Chondrocyte (in vitro differentiated cells): ENCODE measurements around the gene SEC14L2. TPM values are rescaled to one million over a fixed set of nuclear protein-coding genes. Genes with fewer than 3 reads are reported as not detected.
A peak's percentile ranks its signal among the peaks of the same experiment; 100 is the strongest.

Experiments used
- DNase-seq: peaks from one replicate; pipeline ENCODE4 v3.0.0; 2021; ENCODE audit warnings: mixed read lengths, low spot score
- H3K27ac Mint-ChIP-seq: one replicate; pipeline ENCODE4 v1.8.0; 2021; ENCODE audit warnings: mild to moderate bottlenecking, moderate library complexity, mixed read lengths; ENCODE audit not compliant: unreplicated experiment
- H3K27me3 Mint-ChIP-seq: 2 replicates; pipeline ENCODE4 v1.8.0; 2021; ENCODE audit warnings: low read depth, mixed read lengths
- H3K36me3 Mint-ChIP-seq: 2 replicates; pipeline ENCODE4 v1.8.0; 2021; ENCODE audit warnings: low read depth, mixed read lengths
- H3K4me1 Mint-ChIP-seq: 2 replicates; pipeline ENCODE4 v1.8.0; 2021; ENCODE audit warnings: low read depth, mild to moderate bottlenecking, mixed read lengths
- H3K4me3 Mint-ChIP-seq: one replicate; pipeline ENCODE4 v1.8.0; 2021; ENCODE audit warnings: mild to moderate bottlenecking, moderate library complexity, mixed read lengths; ENCODE audit not compliant: unreplicated experiment
- H3K9me3 Mint-ChIP-seq: 2 replicates; pipeline ENCODE4 v1.8.0; 2021; ENCODE audit warnings: low read depth, mixed read lengths
- total RNA-seq: library from RNA; stranded (reverse); gene quantifications from 3 replicates; pipeline ENCODE4 v1.2.1, GENCODE V29; 2021
- TF ChIP-seq, protein P1 (sequence below): fragments of 200-600 bp; sonication (generic); IDR thresholded peaks from 2 replicates; pipeline ENCODE4 v1.5.0; 2021; ENCODE audit warnings: antibody characterized with exemption, mild to moderate bottlenecking, moderate library complexity

SEC14L2 gene
- total RNA-seq, 1 donor from 2014 or later: 15.5 TPM

DNA sequence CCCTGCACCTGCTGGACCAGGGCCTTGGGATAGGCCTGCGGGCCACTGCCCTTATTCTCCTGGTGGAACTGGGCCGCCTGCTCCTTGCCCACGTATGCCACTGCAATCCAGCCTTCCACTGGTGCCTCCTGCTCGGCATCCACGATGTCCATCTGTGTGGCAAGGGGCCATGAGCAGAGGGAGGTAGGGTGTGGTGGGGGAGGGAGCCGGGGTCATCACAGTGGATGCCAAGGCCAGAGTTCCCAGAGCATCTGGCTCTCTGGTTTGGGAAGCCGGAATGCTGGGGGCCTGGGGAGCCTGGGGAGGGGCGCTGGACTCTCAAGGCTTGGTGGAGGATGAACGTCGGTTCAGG is 10.2 kb upstream of the SEC14L2 start:
- H3K27me3 Mint-ChIP-seq: no peaks in the 10 kb centered on the region
- TF ChIP-seq, protein P1, sequence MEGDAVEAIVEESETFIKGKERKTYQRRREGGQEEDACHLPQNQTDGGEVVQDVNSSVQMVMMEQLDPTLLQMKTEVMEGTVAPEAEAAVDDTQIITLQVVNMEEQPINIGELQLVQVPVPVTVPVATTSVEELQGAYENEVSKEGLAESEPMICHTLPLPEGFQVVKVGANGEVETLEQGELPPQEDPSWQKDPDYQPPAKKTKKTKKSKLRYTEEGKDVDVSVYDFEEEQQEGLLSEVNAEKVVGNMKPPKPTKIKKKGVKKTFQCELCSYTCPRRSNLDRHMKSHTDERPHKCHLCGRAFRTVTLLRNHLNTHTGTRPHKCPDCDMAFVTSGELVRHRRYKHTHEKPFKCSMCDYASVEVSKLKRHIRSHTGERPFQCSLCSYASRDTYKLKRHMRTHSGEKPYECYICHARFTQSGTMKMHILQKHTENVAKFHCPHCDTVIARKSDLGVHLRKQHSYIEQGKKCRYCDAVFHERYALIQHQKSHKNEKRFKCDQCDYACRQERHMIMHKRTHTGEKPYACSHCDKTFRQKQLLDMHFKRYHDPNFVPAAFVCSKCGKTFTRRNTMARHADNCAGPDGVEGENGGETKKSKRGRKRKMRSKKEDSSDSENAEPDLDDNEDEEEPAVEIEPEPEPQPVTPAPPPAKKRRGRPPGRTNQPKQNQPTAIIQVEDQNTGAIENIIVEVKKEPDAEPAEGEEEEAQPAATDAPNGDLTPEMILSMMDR: no peak
- H3K9me3 Mint-ChIP-seq: no peaks in the 10 kb centered on the region
- peaks cover 21% of the 10 kb centered on the region for H3K4me1 Mint-ChIP-seq
- H3K4me3 Mint-ChIP-seq: peak overlapping the region; percentile 81
- DNase-seq: no peak
- H3K27ac Mint-ChIP-seq: peak overlapping the region; percentile 85
- H3K36me3 Mint-ChIP-seq: peaks cover 4% of the 10 kb centered on the region

DNA sequence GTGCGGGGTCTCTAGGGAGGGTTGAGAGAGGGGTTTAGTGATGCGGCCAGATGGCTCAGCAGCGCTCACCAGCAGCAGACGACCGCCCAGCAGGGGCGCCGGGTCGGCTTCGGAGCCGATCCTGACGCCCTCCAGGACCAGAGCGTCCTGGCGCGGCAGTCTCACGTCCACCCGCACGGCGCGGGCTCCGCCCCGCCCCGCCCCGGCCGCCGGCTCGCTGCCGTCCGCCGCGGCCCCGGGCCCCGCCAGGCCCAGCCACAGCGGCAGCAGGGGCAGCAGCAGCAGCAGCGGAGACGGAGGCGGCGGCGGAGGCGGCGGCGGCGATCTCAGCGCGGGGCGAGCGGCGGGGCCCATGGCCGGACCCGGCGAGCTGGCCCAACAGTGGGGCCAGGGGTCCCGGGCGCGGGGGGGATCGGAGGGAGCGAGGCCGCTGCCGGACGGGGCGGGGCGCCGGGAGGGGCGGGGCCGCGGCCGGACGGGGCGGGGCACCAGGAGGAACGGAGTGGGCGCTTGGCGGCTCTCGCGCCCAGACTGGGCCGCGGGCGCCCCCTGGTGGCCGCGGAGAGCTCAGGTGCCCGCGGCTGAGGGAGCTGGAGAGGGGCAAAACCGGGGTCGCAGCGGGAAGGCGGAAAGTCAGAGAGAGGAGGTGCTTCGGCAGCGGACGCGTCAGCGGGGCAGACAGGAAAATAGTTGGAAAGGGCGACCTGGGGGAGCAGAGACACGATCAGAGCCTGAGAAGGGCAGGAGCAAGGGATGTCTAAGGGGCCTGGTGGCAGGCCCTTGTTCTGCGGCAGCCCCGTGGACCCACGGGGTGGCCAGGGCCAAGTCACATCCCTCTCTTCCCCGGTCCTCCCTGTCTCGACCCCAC is 9.6 kb upstream of the SEC14L2 start, which contains the start of gene RNF215:
RNF215 (minus strand) TSS at position 452 of the 868 bp plus-strand sequence; CDS start at position 354, 98 bp downstream.
- Mint-ChIP-seq H3K9me3 (no peaks in the 10 kb centered on the region), H3K4me3 (peak within 1 kb of the TSS; percentile 81), H3K36me3 (peaks cover 4% of the 10 kb centered on the region), H3K27ac (peak within 1 kb of the TSS; percentile 85), H3K27me3 (no peaks in the 10 kb centered on the region), H3K4me1 (peaks cover 21% of the 10 kb centered on the region)
- TF ChIP-seq, protein P1: peak; percentile 92
- no peak for DNase-seq

DNA sequence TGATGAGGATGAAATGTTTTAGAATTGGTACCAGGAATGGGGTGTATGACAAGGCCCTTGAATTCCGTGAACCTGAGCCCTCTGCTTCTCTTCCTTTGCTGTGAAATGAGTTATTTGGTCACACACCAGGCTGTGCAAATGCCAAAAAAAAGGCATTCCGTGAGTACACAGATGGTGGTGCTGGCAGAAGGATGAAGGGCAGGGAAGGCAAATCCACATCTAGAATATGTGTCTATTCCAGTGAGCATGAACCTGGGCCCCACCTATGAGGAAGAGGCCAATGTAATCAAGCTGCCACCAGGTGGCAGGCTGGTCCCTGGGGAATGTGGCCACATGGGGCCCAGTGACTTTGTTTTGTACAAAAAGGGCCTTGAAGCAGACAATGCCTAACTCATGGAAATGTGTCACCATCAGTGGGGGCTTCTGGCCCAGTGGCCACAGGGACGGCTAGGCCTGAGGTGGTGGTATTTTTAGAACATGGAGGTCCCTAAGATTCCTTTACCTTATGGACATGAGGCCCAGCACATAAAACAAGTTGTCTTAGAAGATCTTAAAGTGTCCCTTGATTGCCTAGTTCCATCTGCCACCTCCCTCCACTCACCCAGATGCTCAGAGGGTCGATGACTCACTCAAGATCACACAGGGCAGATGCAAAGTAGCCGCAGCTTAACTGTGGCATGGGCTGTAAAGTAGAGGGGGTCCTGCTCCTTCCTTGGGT is 5.7 kb upstream of the SEC14L2 start:
- Mint-ChIP-seq H3K4me3 (no peak overlapping the region), H3K27ac (no peak overlapping the region)

DNA sequence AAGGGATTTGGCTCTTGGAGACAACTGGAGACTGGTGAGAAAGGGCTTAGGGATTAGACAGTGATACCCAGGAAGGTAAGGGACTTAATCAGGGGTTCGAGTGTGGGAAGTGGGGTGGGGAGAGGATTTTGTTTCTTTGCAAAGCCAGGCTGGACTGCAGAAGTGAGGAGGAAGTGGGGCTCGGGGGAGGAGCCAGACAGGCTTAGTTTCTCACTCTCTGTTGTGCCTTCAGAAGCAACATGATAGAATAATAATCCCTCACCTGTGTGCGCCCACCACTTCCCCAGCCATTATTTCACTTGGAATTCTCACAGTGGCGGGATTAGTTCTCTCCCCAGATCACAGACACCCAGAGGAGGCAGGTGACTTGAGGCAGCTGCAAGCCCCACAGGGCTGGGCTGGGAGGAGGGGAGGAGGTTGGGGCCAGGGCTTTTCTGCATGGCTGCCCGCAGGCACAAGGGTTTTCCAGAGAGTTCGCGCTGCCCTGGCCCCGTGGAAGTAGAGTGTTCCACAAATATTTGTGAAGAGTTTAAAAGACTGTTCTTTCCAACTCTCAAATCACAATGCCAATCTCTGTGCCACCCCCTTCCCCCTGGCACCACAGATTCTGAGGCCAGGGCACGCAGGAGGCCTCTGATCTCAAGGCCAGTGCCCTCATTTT is 4.0 kb upstream of the SEC14L2 start:
- Mint-ChIP-seq H3K27ac (no peak overlapping the region), H3K4me1 (peaks cover 16% of the 10 kb centered on the region), H3K27me3 (no peaks in the 10 kb centered on the region), H3K36me3 (no peaks in the 10 kb centered on the region), H3K9me3 (no peaks in the 10 kb centered on the region), H3K4me3 (no peak overlapping the region)
- TF ChIP-seq, protein P1: no peak
- DNase-seq: no peak

More for the DNA sequence above, 5.7 kb upstream of the SEC14L2 start:
- DNase-seq: no peak
- TF ChIP-seq, protein P1: peak; percentile 79
- no peaks in the 10 kb centered on the region for H3K27me3 Mint-ChIP-seq
- H3K9me3 Mint-ChIP-seq: no peaks in the 10 kb centered on the region
- H3K36me3 Mint-ChIP-seq: no peaks in the 10 kb centered on the region
- H3K4me1 Mint-ChIP-seq: peaks cover 17% of the 10 kb centered on the region

DNA sequence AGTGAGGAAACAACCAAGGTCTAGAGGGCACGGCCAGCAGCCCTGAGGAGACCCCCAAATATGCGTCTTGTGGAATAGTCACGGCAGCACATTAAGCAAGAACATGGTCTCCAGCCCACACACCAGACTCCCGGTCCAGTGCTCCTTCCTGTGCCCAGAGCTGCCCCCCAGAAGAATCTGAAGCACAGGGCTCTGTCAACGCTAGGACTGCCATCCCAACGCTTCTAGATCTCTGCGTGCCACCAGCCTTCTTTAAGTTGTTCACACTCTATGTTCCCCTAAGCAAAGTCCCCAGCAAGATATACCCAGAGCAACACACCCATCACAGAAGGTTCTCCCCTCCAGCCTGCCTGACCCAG is 3.5 kb upstream of the SEC14L2 start:
- no peaks in the 10 kb centered on the region for H3K27me3 Mint-ChIP-seq
- H3K4me1 Mint-ChIP-seq: peaks cover 21% of the 10 kb centered on the region
- H3K27ac Mint-ChIP-seq: no peak overlapping the region
- TF ChIP-seq, protein P1: no peak
- H3K9me3 Mint-ChIP-seq: no peaks in the 10 kb centered on the region
- H3K4me3 Mint-ChIP-seq: no peak overlapping the region
- H3K36me3 Mint-ChIP-seq: no peaks in the 10 kb centered on the region
- DNase-seq: no peak
